Stimulated activated CD4-positive, alpha-beta T cell treated with anti-CD3 and anti-CD28 coated beads, TNF-alpha, amount 100 ng/mL, for 1 hour (primary cell): Measurements from ENCODE around the gene AXL.
"Not testable (repeated sequence)": the region's sequence is repeated elsewhere in the genome, so short reads cannot be mapped to it uniquely, and the experiment has no call there.

Source experiments
- DNase-seq, 3 donors: peaks; one replicate each; pipeline ENCODE4 v3.0.0-alpha.2; 2020; ENCODE audit warnings: low read depth in 3 of 3, low spot score in 1 of 3

AXL gene

DNA sequence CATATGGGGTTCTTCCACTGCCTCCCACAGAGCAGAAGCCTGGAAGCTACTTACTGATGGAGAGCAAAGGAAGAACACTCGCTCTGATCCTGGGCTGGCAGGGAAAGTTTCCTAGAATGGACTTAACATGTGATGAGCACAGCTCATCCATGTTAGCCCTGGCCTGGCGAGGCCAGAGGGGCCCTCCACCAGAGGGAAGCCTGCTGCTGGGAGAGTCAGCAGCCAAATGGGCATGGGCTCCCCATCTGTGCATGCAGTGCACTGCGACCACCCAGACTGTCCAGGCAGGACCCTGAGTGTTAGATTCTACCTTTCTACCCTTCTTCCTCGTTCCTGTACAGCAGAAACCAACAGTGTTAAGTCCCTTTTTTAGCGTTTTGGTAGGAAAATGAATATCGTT lies 54.1 kb downstream of the AXL start:
- DNase-seq, result no peak

DNA sequence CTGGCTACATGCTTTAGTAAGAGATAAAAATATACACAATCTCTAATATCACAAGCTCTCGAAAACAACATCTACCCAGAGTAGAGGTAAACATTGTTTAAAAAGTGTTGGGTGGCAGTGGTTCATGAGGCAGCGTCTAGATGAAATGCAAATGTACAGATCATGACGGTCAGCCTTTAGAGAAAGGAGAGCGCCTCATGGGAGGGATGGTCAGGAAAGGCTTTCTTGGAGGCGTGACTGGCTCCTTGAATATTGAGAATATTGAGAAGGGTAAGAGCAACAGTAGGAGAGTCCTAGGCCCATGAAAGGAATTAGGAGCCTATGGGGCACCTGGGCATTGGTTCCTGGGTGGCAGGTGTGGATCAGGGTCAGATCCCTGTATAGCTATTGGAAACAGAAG lies 55.8 kb downstream of the AXL start:
- no peak for DNase-seq

- DNase-seq, result no peak
Observed at GRCh38 chr19:41276231-41276630, 57.2 kb downstream of the AXL start.

DNA sequence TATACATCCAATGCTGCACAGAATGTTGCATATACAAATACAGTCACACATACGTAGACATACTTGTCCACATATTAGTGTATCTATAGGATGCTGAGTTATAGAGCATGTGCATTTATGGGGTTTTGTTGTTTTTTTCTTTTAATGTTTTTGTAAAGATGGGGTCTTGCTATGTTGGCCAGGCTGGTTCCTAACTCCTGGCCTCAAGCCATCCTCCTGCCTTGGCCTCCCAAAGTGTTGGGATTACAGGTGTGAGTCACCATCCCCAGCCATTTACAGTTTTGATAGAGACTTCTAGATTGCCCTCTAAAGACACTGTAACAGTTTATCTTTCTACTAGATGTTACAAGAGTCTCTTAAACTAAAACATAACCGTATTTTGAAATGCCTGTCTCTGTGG lies 59.5 kb downstream of the AXL start:
- DNase-seq, result no peak

GRCh38 chr19:41288673-41289530 lies 69.9 kb downstream of the AXL start:
- DNase-seq, result no peak

DNA sequence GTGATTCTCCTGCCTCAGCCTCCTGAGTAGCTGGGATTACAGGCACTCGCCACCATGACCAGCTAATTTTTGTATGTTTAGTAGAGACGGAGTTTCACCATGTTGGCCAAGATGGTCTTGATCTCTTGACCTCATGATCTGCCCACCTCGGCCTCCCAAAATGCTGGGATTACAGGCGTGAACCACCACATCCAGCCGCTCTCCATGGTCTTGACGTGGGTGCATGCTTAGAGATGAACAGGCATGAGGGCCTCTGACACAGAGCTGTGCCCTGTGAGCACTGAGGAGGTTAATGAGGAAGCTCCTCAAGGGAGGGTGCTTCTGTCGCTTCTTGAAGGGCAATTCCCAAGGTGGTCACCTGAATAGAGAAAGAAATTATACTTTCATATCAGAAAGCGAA lies 70.8 kb downstream of the AXL start:
- DNase-seq, result not testable (repeated sequence)

DNA sequence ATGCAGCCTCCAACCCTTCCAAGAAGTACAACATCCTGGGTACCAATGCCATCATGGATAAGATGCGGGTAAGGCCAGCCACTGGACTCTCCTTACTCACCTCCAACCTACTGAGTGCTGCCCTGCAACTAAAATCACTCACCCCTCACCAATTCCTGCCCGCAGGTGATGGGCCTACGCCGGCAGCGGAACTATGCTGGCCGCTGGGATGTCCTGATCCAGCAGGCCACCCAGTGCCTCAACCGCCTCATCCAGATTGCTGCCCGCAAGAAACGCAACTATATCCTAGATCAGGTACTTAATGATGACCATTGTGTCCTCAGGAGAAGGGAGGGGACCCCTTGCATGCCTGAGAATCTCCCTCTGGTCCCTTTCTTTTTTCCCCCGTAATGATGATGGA lies 75.4 kb downstream of the AXL start:
- no peak for DNase-seq

- no peak for DNase-seq
Observed at GRCh38 chr19:41295499-41295898, 76.5 kb downstream of the AXL start.

DNA sequence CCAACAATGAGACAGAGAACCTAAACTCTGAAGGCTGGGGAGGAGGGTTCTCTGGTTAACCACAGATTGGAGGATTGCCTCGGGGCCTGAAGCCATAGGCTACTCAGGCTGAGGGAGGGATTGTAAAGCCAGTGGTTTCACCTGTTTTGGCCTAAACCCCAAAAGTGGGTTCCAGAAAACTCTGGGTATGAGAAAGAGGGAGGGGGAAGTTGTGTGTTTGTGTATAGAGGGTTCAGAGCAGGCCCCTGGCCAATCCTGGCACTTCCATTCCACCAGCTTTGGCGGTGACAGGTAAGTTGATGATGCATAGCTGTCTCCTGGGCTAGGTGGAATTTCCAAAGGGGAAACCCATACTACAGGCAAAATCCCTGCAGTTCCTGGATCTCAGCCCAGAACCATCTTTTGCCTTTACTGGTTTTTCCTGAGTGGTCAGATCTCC lies 77.4 kb downstream of the AXL start:
- DNase-seq, result no peak

- no peak for DNase-seq
Observed at GRCh38 chr19:41297628-41298347, 78.8 kb downstream of the AXL start.

DNA sequence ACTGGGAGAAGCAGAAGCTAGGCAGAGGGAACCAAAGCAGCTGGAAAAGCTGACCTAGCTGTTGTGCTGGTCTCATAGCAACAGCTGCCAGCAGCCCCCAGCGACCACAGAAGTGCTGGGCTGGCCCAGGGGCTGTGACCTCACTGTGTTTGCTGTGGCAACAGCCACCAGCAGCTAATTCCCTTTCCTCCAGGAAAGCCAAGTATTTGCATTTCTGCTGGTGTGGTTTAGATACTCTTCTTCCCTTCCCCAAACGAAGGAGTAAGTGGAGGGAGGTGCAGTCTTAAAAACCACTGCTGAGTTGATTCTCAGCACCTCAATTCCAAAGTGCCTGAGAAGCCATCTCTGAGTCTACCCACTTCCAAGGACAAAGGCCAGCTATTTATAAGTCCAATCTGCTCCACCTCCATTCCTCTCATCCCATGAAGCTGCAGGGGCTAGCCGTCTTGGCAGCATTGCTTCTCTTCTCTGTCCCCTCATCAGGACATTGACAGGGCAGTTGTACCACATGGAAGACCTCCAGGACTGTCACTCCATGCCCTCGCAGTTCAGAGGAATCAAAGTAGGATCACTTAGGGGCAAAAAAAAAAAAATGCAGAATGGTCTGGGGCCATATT lies 79.4 kb downstream of the AXL start:
- no peak for DNase-seq

- DNase-seq, result no peak
Observed at GRCh38 chr19:41299046-41299754, 80.2 kb downstream of the AXL start.

DNA sequence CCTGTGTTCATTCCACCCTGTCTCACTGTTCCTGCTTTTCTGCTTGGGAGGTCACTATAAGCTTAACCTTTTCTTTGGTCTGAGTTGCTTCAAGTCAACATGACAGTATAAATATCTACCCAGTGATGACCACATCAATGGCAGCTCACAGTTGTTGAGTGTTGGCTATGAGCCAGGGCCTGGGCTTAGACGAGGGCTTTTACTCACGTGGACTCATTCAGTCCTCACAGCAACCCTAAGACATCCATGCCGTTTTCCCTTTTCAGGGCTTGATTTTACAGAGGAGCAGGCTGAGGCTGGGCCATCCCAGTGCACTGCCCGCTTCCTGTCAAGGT lies 80.7 kb downstream of the AXL start:
- DNase-seq, result no peak

- no peak for DNase-seq
Observed at GRCh38 chr19:41300555-41300954, 81.5 kb downstream of the AXL start.

DNA sequence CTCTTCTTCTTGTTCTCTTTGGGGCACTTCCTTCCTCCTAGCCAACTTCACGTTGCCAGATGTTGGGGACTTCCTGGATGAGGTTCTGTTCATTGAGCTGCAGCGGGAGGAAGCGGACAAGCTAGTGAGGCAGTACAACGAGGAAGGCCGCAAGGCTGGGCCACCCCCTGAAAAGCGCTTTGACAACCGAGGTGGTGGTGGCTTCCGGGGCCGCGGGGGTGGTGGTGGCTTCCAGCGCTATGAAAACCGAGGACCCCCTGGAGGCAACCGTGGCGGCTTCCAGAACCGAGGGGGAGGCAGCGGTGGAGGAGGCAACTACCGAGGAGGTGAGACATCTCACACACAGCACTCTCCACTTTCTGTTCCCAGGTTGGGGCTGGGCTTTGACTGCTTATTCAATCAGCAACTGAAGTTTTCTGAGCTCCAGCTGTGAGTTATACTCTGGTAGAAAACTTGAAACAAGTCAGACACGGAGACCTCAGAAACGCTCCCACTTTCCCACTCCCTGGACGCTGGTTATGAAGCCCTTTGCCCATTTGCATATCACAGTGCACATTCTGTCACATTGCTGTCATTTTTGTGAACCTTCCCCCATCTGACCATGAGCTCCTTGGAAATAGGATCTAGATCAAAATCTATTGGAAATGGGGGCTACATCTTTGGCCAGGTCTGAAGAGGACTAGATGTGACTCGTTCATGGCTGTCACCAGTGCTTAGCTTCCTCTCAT lies 83.8 kb downstream of the AXL start:
- peak in 1 of 3 donors; percentile 51 for DNase-seq

DNA sequence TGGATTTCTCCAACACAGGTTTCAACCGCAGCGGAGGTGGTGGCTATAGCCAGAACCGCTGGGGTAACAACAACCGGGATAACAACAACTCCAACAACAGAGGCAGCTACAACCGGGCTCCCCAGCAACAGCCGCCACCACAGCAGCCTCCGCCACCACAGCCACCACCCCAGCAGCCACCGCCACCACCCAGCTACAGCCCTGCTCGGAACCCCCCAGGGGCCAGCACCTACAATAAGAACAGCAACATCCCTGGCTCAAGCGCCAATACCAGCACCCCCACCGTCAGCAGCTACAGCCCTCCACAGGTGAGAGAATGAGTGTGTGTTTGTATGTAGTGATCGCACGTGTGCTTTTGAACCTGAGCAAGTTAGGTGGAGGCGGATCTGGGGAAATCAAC lies 84.9 kb downstream of the AXL start:
- DNase-seq, result no peak

GRCh38 chr19:41304706-41305483 lies 85.9 kb downstream of the AXL start:
- no peak for DNase-seq

DNA sequence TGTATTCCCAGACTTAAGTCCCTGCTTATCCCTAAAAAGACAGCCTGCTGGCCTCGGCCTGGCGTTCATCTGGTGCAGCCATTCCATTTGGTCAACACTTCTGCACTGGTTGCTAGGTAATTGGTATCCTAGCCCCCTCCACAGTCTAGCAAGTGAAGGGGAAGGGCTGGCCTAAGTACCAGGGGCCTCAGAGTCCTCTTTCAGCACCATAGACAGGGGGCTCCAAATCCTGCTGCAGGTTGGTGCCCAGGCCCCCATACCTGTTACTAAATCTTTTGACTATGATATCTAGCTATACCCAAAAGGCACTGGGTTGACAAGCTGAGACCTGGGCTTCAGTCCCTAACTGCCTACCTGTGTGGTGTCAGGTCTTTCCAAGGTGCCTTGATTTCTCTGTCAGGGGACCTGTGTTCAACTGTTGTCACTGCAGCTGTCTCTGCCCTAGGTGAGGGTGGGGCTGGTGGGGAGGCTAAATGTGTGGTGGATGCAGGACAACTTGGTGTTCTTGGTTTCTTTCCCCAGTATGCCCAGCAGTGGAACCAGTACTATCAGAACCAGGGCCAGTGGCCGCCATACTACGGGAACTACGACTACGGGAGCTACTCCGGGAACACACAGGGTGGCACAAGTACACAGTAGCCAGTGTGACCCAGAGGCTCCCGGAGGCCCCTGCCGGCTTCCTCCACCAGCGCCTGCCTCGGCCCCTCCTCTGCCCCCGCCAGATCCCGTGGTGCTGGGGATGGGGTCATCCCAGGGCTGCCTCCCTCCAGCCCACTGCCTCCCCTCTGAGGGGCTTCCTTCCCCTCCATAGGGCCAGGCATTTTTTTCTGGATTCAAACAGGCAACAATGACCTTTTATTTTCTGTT lies 87.1 kb downstream of the AXL start:
- DNase-seq, result no peak
